ENCODE measurements around the gene DGKD. TPM values are rescaled to one million over a fixed set of nuclear protein-coding genes. Genes with fewer than 3 reads are reported as not detected.

Gene DGKD
- total RNA-seq, 1 donor from 2014 or later, result 86.7 TPM

DNA sequence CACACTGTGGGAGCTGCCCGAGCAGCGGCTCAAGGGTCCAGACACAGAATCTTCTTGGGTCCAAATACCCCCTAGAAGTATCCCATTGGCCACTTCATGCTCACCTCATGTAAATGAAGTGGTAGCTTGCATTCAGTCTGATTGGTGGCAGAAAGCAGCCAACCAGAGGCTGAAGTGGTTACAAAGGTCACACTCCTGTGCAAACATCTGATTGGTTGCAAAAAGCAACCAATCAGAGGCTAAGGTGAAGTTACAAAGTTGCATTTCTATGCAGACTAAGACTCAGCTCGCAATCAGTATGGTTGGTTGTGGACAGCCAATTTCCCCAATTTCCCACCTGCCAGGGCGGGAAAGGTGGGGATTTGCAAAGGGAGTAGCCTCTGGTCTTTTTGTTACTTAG lies 94.3 kb downstream of the DGKD start:
- intact Hi-C loops (cut with DNase I), result loop anchor here (10.0 kb wide), 1 partner anchor 94 kb away; the partner anchor contains the start of gene DGKD
- H3K27ac ChIP-seq, result no peak overlapping the region
- peaks cover 81% of the 10 kb centered on the region for H3K36me3 ChIP-seq

DNA sequence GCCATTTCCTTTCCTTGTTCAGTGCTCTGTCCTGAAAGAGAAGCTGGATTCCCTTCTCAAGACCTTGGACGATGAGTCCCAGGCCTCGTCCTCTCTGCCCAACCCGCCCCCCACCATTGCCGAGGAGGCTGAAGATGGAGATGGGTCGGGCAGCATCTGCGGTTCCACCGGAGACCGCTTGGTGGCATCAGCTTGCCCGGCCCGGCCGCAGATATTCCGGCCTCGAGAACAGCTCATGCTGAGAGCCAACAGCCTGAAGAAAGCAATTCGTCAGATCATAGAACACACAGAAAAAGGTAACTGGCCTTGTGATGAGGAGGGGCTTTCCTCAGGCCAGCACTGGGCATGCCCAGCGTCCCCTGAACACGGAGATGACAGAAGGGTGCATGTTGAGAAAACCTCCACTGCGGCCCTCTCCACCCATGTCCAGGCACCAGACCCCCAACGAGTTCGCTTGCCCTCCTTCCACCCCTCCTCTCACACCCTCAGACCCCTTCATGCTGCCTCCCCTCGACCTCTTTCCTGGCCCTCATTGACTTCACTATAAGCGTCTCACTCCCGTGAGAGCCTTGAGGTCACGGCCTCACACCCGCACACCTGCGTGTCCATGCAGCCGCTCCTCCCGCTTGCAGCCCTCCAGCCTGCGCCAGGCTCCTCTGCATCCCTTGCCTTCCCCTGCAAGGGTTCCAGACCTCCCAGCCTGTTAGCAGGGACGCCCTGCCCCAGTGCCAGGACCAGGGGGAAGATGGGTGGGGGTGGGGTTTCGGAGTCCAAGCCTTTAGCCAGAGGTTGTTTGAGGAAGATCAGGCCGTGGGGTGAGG lies 95.0 kb downstream of the DGKD start:
- Histone ChIP-seq H3K4me1 (no peaks in the 10 kb centered on the region), H3K27ac (no peak overlapping the region), H3K9me3 (no peaks in the 10 kb centered on the region), H3K27me3 (no peaks in the 10 kb centered on the region), H3K36me3 (peaks cover 88% of the 10 kb centered on the region), H3K4me3 (no peak overlapping the region)
- DNase-seq (peak; percentile 67), ATAC-seq (peak; percentile 68)
- TF ChIP-seq CTCF (IDR thresholded peaks at IDR 0.05), result peak; percentile 57
- intact Hi-C loops (cut with DNase I), result loop anchor here (10.0 kb wide), 1 partner anchor 94 kb away; the partner anchor contains the start of gene DGKD

More for the DNA sequence above, 94.3 kb downstream of the DGKD start:
- H3K9me3 ChIP-seq, result no peaks in the 10 kb centered on the region
- TF ChIP-seq CTCF (IDR thresholded peaks at IDR 0.05), result no peak
- DNase-seq, result no peak
- H3K4me3 ChIP-seq, result no peak overlapping the region
- no peak for ATAC-seq
- H3K27me3 ChIP-seq, result no peaks in the 10 kb centered on the region
- H3K4me1 ChIP-seq, result no peaks in the 10 kb centered on the region

DNA sequence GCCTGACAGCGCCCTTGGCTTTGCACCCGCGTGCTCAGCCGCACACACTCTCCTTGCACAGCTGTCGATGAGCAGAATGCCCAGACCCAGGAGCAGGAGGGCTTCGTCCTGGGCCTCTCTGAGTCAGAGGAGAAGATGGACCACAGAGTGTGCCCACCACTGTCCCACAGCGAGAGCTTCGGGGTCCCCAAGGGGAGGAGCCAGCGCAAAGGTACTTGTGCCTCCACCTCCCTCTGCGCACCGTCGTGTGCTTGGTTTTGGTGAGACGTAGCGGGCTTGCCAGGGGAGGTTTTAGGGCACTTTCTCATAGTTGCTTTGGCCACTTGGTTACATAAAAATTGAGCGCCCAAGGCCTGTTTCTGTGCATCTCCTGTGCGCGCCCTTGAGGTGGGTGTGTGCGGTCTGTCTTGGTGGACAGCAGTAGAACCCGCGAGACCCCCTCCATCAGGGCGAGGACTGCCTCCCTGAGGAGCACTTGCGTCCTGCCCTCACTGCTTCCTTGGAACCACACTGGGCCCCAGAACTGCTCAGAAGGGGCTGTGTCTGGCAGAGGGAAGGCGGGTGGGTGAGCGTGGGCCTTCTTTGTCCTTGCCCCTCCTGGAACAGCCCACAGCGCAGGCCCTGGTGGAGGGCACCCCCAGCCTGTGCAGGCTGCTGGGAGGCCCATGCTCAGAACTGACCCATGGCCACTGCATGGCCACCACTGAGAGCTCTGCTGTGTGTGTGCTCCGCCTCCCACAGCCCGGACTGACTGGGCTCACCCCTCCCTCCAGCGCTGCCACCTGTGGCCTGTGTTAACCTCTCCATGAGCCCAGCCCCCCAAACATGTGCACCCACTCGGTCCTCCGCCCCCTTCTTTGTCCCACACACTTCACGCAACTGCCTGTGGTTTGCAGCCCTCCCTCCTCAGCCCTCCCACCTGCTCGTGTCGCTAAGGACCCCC lies 95.9 kb downstream of the DGKD start:
- peak; percentile 60 for DNase-seq
- Histone ChIP-seq H3K27ac (no peak overlapping the region), H3K4me3 (no peak overlapping the region), H3K36me3 (peaks cover 97% of the 10 kb centered on the region), H3K4me1 (no peaks in the 10 kb centered on the region), H3K9me3 (no peaks in the 10 kb centered on the region), H3K27me3 (no peaks in the 10 kb centered on the region)
- intact Hi-C loops (cut with DNase I), result loop anchor here (10.0 kb wide), 1 partner anchor 95 kb away; the partner anchor contains the start of gene DGKD
- ATAC-seq, result no peak
- no peak for TF ChIP-seq CTCF (IDR thresholded peaks at IDR 0.05)

GRCh38 chr2:233450864-233451575 lies 96.7 kb downstream of the DGKD start:
- intact Hi-C loops (cut with DNase I), result no loop called here
- peaks cover 97% of the 10 kb centered on the region for H3K36me3 ChIP-seq

More at GRCh38 chr2:233450864-233451575, 96.7 kb downstream of the DGKD start:
- Histone ChIP-seq H3K4me3 (no peak overlapping the region), H3K4me1 (no peaks in the 10 kb centered on the region), H3K9me3 (no peaks in the 10 kb centered on the region), H3K27me3 (no peaks in the 10 kb centered on the region), H3K27ac (no peak overlapping the region)
- TF ChIP-seq CTCF (IDR thresholded peaks at IDR 0.05), result no peak
- ATAC-seq (no peak), DNase-seq (peak; percentile 48)
